ENCODE measurements around the gene ARMC6.

The ARMC6 gene

DNA sequence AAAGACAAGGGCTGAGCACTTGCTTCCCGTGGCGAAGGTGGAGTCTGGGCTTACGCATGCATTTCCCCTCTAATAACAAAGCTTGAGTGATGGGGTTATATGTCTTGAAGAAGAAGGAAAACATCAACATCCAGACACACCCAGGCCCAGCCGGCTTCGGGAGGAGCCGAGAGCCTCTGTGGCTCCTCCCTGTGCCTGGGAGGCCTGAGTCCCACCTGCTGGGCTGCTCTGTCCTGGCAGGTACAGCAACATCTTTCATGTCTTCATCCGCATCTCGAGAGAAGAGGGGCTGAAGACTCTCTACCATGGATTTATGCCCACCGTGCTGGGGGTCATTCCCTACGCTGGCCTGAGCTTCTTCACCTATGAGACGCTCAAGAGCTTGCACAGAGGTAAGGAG lies 74.3 kb downstream of the ARMC6 start:
- DNase-seq (ENCODE audit: low spot score): no peak
